GM23248 (cell line): Measurements from ENCODE around the gene ZBTB16.

Experiments
- EZH2 ChIP-seq: fragments of 200-600 bp; sonication (generic); IDR thresholded peaks from 2 replicates; pipeline ENCODE4 v1.6.1; 2018; ENCODE audit warnings: antibody characterized with exemption, mild to moderate bottlenecking; ENCODE audit not compliant: insufficient read depth, poor library complexity, severe bottlenecking
- EZH2phosphoT487 ChIP-seq: fragments of 200-600 bp; sonication (generic); IDR thresholded peaks from 2 replicates; pipeline ENCODE4 v1.6.1; 2018; ENCODE audit warnings: antibody characterized with exemption, moderate library complexity, mild to moderate bottlenecking, low read depth; ENCODE audit not compliant: insufficient read depth

DNA sequence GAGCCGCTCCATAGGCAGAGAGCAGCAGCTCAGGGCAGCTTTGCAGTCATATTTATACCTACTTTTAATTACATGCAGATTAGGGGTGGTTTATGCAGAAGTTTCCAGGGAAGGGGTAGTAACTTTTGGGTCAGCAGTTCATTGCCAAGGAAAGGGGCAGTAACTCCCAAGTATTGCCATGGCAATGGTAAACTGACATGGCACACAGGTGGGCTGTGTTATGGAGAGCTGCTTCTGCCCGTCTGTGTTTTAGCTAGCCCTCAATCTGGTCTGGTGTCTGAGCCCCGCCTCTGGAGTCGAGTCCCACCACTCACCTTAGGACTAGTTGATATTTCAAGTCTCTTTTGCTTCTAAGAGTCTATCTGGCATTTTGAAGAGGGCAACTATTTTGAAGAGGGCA is 12.2 kb upstream of the ZBTB16 start:
- TF ChIP-seq EZH2 (no peak), EZH2phosphoT487 (no peak)
